ENCODE data around the gene CKLF. TPM values are rescaled to one million over a fixed set of nuclear protein-coding genes. Genes with fewer than 3 reads are reported as not detected.

Gene CKLF
- total RNA-seq, 3 donors from 2014 or later = 26.9 to 42.0 (median 29.1) TPM

GRCh38 chr16:66578651-66579531 is 26.5 kb downstream of the CKLF start, which contains the start of gene CMTM2:
CMTM2 (plus strand) TSS chr16:66579463; CDS start chr16:66579608, 145 bp downstream.
- Histone ChIP-seq H3K36me3 (ENCODE audit: low read depth) (no peaks in the 10 kb centered on the region), H3K4me1 (ENCODE audit: low read depth) (peaks cover 9% of the 10 kb centered on the region), H3K4me3 (no peak within 1 kb of the TSS), H3K9me3 (no peaks in the 10 kb centered on the region)
- peak; percentile 46 for ATAC-seq
- intact Hi-C loops (cut with DNase I, micrococcal nuclease) = no loop called here
- TF ChIP-seq CTCF (IDR thresholded peaks at IDR 0.05) = no peak
- no peak for DNase-seq

- intact Hi-C loops (cut with DNase I, micrococcal nuclease) = no loop called here
- Histone ChIP-seq H3K4me3 (no peak overlapping the region), H3K36me3 (ENCODE audit: low read depth) (no peaks in the 10 kb centered on the region), H3K9me3 (no peaks in the 10 kb centered on the region), H3K4me1 (ENCODE audit: low read depth) (peaks cover 9% of the 10 kb centered on the region)
- no peak for TF ChIP-seq CTCF (IDR thresholded peaks at IDR 0.05)
- ATAC-seq (no peak), DNase-seq (no peak)
These were observed 28.3 kb downstream of the CKLF start for GRCh38 chr16:66580605-66581209.

GRCh38 chr16:66581246-66581952 is 29.0 kb downstream of the CKLF start:
- Histone ChIP-seq H3K9me3 (no peaks in the 10 kb centered on the region), H3K36me3 (ENCODE audit: low read depth) (no peaks in the 10 kb centered on the region), H3K4me3 (no peak overlapping the region), H3K4me1 (ENCODE audit: low read depth) (peaks cover 9% of the 10 kb centered on the region)
- no peak for DNase-seq
- ATAC-seq = no peak
- intact Hi-C loops (cut with DNase I, micrococcal nuclease) = no loop called here
- TF ChIP-seq CTCF (IDR thresholded peaks at IDR 0.05) = no peak

- DNase-seq = no peak
- TF ChIP-seq CTCF (IDR thresholded peaks at IDR 0.05) = no peak
- peak; percentile 25 for ATAC-seq
- H3K4me1 ChIP-seq (ENCODE audit: low read depth) = no peaks in the 10 kb centered on the region
- no peak overlapping the region for H3K4me3 ChIP-seq
- intact Hi-C loops (cut with DNase I, micrococcal nuclease) = no loop called here
- H3K9me3 ChIP-seq = no peaks in the 10 kb centered on the region
- no peaks in the 10 kb centered on the region for H3K36me3 ChIP-seq (ENCODE audit: low read depth)
These were observed 33.3 kb downstream of the CKLF start for GRCh38 chr16:66585481-66586239.

Data from mucosa of descending colon (tissue), 3 donors.